Measurements from ENCODE around the gene EYA4. TPM values are rescaled to one million over a fixed set of nuclear protein-coding genes. Genes with fewer than 3 reads are reported as not detected.

The EYA4 gene
- total RNA-seq, 1 donor from 2014 or later = 1.6 TPM

DNA sequence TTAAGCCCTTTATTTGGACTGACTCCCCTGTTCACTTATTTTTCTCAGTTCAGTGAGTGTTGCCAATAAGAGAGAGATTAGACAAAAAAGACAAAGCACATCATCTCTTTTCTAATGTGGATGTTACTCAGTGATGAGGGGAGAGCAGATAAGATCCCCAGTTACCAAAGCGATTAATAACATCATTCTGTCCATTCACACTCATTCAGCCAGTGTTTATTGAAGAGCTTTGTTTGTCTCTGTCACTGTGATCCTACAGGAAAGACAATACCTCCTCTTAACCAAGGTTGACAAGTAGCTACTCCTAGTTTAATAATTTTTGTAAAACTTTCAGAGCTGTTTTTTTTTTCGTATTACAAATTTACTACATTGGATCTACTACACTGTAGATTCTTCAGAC is 163.0 kb downstream of the EYA4 start:
- no peak for DNase-seq (ENCODE audit: low read depth)
- H3K4me3 ChIP-seq (ENCODE audit: insufficient read depth, low read depth, low read length) = no peak overlapping the region
- H3K27ac Mint-ChIP-seq (ENCODE audit: unreplicated experiment) = no peak overlapping the region
- no peaks in the 10 kb centered on the region for H3K36me3 ChIP-seq (ENCODE audit: insufficient read depth, low read length)
- H3K27ac ChIP-seq (ENCODE audit: low read depth, low read length) = no peak overlapping the region
- H3K4me1 ChIP-seq (ENCODE audit: insufficient read depth, low read length) = no peaks in the 10 kb centered on the region
- no peak overlapping the region for H3K4me3 Mint-ChIP-seq (ENCODE audit: unreplicated experiment)
- no peak overlapping the region for H2AFZ ChIP-seq (ENCODE audit: low read depth, low read length)
- no peak overlapping the region for H3K4me2 ChIP-seq (ENCODE audit: low read length)
- no peak for FAIRE-seq
- H3K36me3 Mint-ChIP-seq (ENCODE audit: low read depth, unreplicated experiment) = no peaks in the 10 kb centered on the region
- no peaks in the 10 kb centered on the region for H3K27me3 Mint-ChIP-seq (ENCODE audit: low read depth, unreplicated experiment)
- H3K27me3 ChIP-seq (ENCODE audit: insufficient read depth, low read length) = no peaks in the 10 kb centered on the region
- H3K9me3 ChIP-seq (ENCODE audit: insufficient read depth, low read depth, low read length) = no peaks in the 10 kb centered on the region
- H4K20me1 ChIP-seq (ENCODE audit: insufficient read depth, low read length) = no peaks in the 10 kb centered on the region
- TF ChIP-seq EZH2 (IDR thresholded peaks at IDR 0.05; ENCODE audit: insufficient read depth, low read length) (no peak), CTCF (IDR thresholded peaks at IDR 0.05; ENCODE audit: insufficient read depth, low read depth, low read length) (no peak)
- no peak overlapping the region for H3K9ac ChIP-seq (ENCODE audit: low read length)
- no peaks in the 10 kb centered on the region for H3K79me2 ChIP-seq (ENCODE audit: insufficient read depth, low read length)
- no peaks in the 10 kb centered on the region for H3K9me3 Mint-ChIP-seq (ENCODE audit: unreplicated experiment)
- peaks cover 2% of the 10 kb centered on the region for H3K4me1 Mint-ChIP-seq (ENCODE audit: low read depth, unreplicated experiment)

DNA sequence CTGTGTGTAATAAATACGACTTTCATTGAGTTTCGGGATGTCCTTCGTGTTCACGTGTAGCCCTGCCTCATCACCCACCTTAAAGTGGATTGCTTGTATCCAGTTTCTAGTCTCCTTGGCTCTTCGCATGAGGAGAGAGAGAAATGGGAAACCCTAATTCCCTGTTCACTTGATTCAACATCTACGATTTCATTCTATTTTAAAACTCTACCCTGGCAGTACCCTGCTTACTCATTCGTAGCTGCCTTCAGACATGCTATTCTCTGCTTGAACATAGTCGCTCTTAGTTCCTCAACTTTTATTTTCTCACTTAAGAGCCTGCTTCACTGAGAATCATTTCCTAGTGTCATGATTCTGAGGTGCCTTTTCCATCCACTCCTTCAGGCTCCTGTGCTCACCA is 163.6 kb downstream of the EYA4 start:
- Histone ChIP-seq H2AFZ (ENCODE audit: low read depth, low read length) (no peak overlapping the region), H3K4me3 (ENCODE audit: insufficient read depth, low read depth, low read length) (no peak overlapping the region), H3K27me3 (ENCODE audit: insufficient read depth, low read length) (no peaks in the 10 kb centered on the region), H3K9ac (ENCODE audit: low read length) (no peak overlapping the region), H3K79me2 (ENCODE audit: insufficient read depth, low read length) (no peaks in the 10 kb centered on the region), H3K27ac (ENCODE audit: low read depth, low read length) (no peak overlapping the region), H3K4me1 (ENCODE audit: insufficient read depth, low read length) (no peaks in the 10 kb centered on the region), H4K20me1 (ENCODE audit: insufficient read depth, low read length) (no peaks in the 10 kb centered on the region), H3K9me3 (ENCODE audit: insufficient read depth, low read depth, low read length) (no peaks in the 10 kb centered on the region), H3K4me2 (ENCODE audit: low read length) (no peak overlapping the region), H3K36me3 (ENCODE audit: insufficient read depth, low read length) (no peaks in the 10 kb centered on the region)
- Mint-ChIP-seq H3K27me3 (ENCODE audit: low read depth, unreplicated experiment) (no peaks in the 10 kb centered on the region), H3K27ac (ENCODE audit: unreplicated experiment) (no peak overlapping the region), H3K36me3 (ENCODE audit: low read depth, unreplicated experiment) (no peaks in the 10 kb centered on the region), H3K4me1 (ENCODE audit: low read depth, unreplicated experiment) (peaks cover 2% of the 10 kb centered on the region), H3K4me3 (ENCODE audit: unreplicated experiment) (no peak overlapping the region), H3K9me3 (ENCODE audit: unreplicated experiment) (no peaks in the 10 kb centered on the region)
- FAIRE-seq (no peak), DNase-seq (ENCODE audit: low read depth) (no peak)
- TF ChIP-seq CTCF (IDR thresholded peaks at IDR 0.05; ENCODE audit: insufficient read depth, low read depth, low read length) = no peak
- no peak for TF ChIP-seq EZH2 (IDR thresholded peaks at IDR 0.05; ENCODE audit: insufficient read depth, low read length)

DNA sequence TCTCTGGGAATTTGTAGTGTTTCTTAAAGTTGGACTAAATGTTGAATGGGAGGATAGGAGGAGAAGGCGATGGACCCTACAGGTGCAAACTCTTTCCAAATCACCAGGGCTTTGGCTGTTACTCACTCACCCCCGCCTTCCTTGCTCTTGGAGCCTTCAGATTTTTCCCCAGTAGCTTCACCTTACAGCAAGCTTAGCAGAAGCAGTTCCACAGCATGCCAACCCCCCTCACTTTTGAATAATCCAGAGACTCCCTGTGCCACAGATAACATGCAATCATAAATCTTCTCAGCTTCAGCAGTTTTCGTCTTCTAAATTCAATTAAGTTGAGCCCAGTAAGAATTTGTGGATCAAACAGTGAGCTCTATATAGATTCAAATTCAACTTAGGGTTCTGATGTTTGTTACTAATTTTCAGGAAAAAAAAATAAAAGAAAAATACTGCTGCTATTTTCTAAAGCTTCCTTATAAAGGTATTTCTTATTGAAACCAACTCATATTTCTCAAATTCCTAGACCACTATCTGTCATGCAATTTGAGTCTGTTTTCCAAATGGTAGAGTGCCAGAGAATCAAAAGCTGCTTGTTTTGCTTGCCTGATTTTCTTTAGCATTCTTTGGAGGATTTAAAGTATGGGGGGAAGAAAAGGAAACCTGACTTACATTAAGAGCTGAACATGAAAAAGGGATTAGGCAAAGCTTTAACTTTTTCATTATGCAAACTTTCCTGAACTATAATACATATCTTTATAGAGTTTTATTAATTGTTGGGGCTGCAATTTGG is 166.4 kb downstream of the EYA4 start:
- Mint-ChIP-seq H3K4me3 (ENCODE audit: unreplicated experiment) (no peak overlapping the region), H3K4me1 (ENCODE audit: low read depth, unreplicated experiment) (peaks cover 3% of the 10 kb centered on the region), H3K36me3 (ENCODE audit: low read depth, unreplicated experiment) (no peaks in the 10 kb centered on the region), H3K27ac (ENCODE audit: unreplicated experiment) (no peak overlapping the region), H3K27me3 (ENCODE audit: low read depth, unreplicated experiment) (no peaks in the 10 kb centered on the region), H3K9me3 (ENCODE audit: unreplicated experiment) (no peaks in the 10 kb centered on the region)
- Histone ChIP-seq H3K4me1 (ENCODE audit: insufficient read depth, low read length) (no peaks in the 10 kb centered on the region), H3K27me3 (ENCODE audit: insufficient read depth, low read length) (no peaks in the 10 kb centered on the region), H4K20me1 (ENCODE audit: insufficient read depth, low read length) (no peaks in the 10 kb centered on the region), H3K79me2 (ENCODE audit: insufficient read depth, low read length) (no peaks in the 10 kb centered on the region), H3K36me3 (ENCODE audit: insufficient read depth, low read length) (no peaks in the 10 kb centered on the region), H3K9ac (ENCODE audit: low read length) (no peak overlapping the region), H3K9me3 (ENCODE audit: insufficient read depth, low read depth, low read length) (no peaks in the 10 kb centered on the region), H3K4me2 (ENCODE audit: low read length) (no peak overlapping the region), H2AFZ (ENCODE audit: low read depth, low read length) (no peak overlapping the region), H3K4me3 (ENCODE audit: insufficient read depth, low read depth, low read length) (no peak overlapping the region), H3K27ac (ENCODE audit: low read depth, low read length) (no peak overlapping the region)
- no peak for TF ChIP-seq EZH2 (IDR thresholded peaks at IDR 0.05; ENCODE audit: insufficient read depth, low read length)
- no peak for TF ChIP-seq CTCF (IDR thresholded peaks at IDR 0.05; ENCODE audit: insufficient read depth, low read depth, low read length)
- no peak for FAIRE-seq
- no peak for DNase-seq (ENCODE audit: low read depth)
